ENCODE measurements around the gene ATP6V0E1.
"Not testable (repeated sequence)": the region's sequence is repeated elsewhere in the genome, so short reads cannot be mapped to it uniquely, and the experiment has no call there.

ATP6V0E1 gene

DNA sequence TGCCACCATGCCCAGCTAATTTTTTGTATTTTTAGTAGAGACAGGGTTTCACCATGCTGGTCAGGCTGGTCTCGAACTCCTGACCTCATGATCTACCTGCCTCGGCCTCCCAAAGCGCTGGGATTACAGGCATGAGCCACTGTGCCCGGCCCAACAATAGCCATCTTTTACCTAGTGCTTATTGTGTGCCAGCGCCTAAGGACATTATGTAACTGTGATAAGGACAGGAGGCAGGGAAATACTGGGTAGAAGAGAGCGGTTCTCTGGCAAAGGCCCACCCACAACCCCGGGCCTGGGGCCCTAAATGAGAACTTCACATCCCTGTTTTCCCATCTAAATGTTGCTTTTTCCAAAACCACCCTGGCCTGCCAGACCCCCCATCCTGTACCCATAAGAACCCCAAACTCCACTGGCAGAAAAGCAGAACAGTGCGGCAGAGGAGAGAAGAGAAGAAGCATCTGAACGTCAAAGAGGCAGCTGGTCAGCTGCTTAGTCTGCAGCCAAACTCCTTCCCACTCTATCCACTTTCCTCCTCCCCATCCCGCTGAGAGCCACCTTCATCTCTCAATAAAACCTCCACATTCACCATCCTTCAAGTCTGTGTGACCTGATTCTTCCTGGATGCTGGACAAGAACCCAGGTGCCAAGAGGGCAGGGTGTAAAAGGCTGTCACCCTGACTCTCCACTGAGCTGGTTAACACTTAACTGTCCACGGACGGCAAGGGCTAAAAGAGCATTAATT lies 63.7 kb downstream of the ATP6V0E1 start:
- H3K4me3 Mint-ChIP-seq; ATAC-seq (ENCODE audit: low read depth); H3K4me1 Mint-ChIP-seq; H3K9me3 Mint-ChIP-seq; H3K27ac Mint-ChIP-seq; DNase-seq (ENCODE audit: low spot score in 2 of 2); H3K36me3 Mint-ChIP-seq; H3K27me3 Mint-ChIP-seq: not testable (repeated sequence)

DNA sequence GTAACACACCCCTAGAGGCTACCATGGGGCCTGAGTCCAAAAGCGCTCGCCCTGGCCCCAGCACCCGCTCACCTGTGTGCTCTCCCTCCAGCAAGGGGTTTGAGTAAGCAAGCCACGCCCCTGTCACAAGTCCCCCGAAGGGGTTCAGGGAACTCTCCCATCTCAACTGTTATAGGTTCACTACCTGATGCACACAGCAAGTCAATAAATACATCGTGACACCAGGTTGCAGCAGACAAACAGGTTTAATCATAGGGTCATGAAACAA lies 64.2 kb downstream of the ATP6V0E1 start:
- DNase-seq (ENCODE audit: low spot score in 2 of 2) (no peak), ATAC-seq (ENCODE audit: low read depth) (no peak)
- Mint-ChIP-seq H3K4me3 (no peak overlapping the region), H3K9me3 (no peaks in the 10 kb centered on the region), H3K4me1 (peaks cover 5% of the 10 kb centered on the region), H3K36me3 (no peaks in the 10 kb centered on the region), H3K27ac (no peak overlapping the region), H3K27me3 (no peaks in the 10 kb centered on the region)

- H3K9me3 Mint-ChIP-seq = no peaks in the 10 kb centered on the region
- no peaks in the 10 kb centered on the region for H3K27me3 Mint-ChIP-seq
- ATAC-seq (ENCODE audit: low read depth) (no peak), DNase-seq (ENCODE audit: low spot score in 2 of 2) (no peak)
- no peak overlapping the region for H3K27ac Mint-ChIP-seq
- H3K36me3 Mint-ChIP-seq = no peaks in the 10 kb centered on the region
- no peak overlapping the region for H3K4me3 Mint-ChIP-seq
- H3K4me1 Mint-ChIP-seq = peaks cover 18% of the 10 kb centered on the region
Measured at GRCh38 chr5:173050791-173051190, 67.2 kb downstream of the ATP6V0E1 start.

DNA sequence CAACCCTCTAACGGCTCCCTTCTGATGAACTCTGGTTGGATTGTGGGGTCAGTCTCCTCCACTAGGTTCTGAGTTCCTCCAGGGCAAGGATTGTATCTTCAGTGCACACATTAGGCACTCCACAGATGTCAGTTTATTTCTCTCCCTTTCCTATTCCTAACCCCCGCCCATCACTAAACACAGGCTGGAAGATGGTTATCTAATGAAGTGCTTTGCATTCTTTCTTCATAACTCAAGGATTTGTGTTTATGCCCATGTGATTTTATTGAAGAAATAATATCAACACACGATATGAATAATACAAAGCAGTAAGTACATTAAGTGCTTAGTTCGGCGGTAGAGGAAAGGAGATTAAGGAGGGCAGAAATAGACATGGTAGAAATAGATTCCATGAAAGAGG lies 68.2 kb downstream of the ATP6V0E1 start:
- H3K36me3 Mint-ChIP-seq = no peaks in the 10 kb centered on the region
- no peak overlapping the region for H3K4me3 Mint-ChIP-seq
- H3K27ac Mint-ChIP-seq = peak overlapping the region; percentile 3
- peaks cover 18% of the 10 kb centered on the region for H3K4me1 Mint-ChIP-seq
- H3K9me3 Mint-ChIP-seq = no peaks in the 10 kb centered on the region
- no peaks in the 10 kb centered on the region for H3K27me3 Mint-ChIP-seq
- no peak for DNase-seq (ENCODE audit: low spot score in 2 of 2)
- ATAC-seq (ENCODE audit: low read depth) = no peak

- no peak overlapping the region for H3K4me3 Mint-ChIP-seq
- no peak for ATAC-seq (ENCODE audit: low read depth)
- no peak overlapping the region for H3K27ac Mint-ChIP-seq
- DNase-seq (ENCODE audit: low spot score in 2 of 2) = no peak
- H3K36me3 Mint-ChIP-seq = no peaks in the 10 kb centered on the region
- peaks cover 18% of the 10 kb centered on the region for H3K4me1 Mint-ChIP-seq
- H3K9me3 Mint-ChIP-seq = no peaks in the 10 kb centered on the region
- H3K27me3 Mint-ChIP-seq = no peaks in the 10 kb centered on the region
Measured at GRCh38 chr5:173053041-173053440, 69.5 kb downstream of the ATP6V0E1 start.

GRCh38 chr5:173055042-173055721 lies 71.6 kb downstream of the ATP6V0E1 start:
- Mint-ChIP-seq H3K4me1 (peaks cover 21% of the 10 kb centered on the region), H3K27ac (peak overlapping the region; percentile 84), H3K4me3 (peak overlapping the region; percentile 77), H3K27me3 (no peaks in the 10 kb centered on the region), H3K9me3 (no peaks in the 10 kb centered on the region), H3K36me3 (no peaks in the 10 kb centered on the region)
- DNase-seq (ENCODE audit: low spot score in 2 of 2) (no peak), ATAC-seq (ENCODE audit: low read depth) (no peak)

DNA sequence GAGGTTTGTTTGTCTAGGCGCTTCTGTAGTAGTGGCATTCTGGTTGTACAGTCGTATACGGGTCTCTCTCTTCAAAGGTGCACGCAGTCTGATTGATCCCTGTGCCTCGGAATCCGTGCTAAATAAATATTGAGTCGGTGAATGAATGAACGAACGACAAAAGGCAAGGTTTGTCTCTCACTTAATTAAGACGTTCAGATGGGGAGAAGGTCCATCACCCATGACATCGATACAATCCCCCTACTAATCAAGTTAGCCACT lies 72.1 kb downstream of the ATP6V0E1 start:
- Mint-ChIP-seq H3K27me3 (no peaks in the 10 kb centered on the region), H3K4me1 (peaks cover 21% of the 10 kb centered on the region), H3K36me3 (no peaks in the 10 kb centered on the region), H3K9me3 (no peaks in the 10 kb centered on the region), H3K4me3 (peak overlapping the region; percentile 77), H3K27ac (peak overlapping the region; percentile 84)
- ATAC-seq (ENCODE audit: low read depth) (no peak), DNase-seq (ENCODE audit: low spot score in 2 of 2) (no peak)

GRCh38 chr5:173055983-173056782 lies 72.6 kb downstream of the ATP6V0E1 start, which contains the start of gene CREBRF:
Gene CREBRF (plus strand): TSS chr5:173056352. CDS start chr5:173080776, 24,424 bp downstream.
- Mint-ChIP-seq H3K4me3 (peak within 1 kb of the TSS; percentile 88), H3K36me3 (no peaks in the 10 kb centered on the region), H3K27ac (peak within 1 kb of the TSS; percentile 91), H3K27me3 (no peaks in the 10 kb centered on the region), H3K9me3 (no peaks in the 10 kb centered on the region), H3K4me1 (peaks cover 21% of the 10 kb centered on the region)
- peak; percentile 68 for ATAC-seq (ENCODE audit: low read depth)
- DNase-seq (ENCODE audit: low spot score in 2 of 2) = peak; percentile 97

DNA sequence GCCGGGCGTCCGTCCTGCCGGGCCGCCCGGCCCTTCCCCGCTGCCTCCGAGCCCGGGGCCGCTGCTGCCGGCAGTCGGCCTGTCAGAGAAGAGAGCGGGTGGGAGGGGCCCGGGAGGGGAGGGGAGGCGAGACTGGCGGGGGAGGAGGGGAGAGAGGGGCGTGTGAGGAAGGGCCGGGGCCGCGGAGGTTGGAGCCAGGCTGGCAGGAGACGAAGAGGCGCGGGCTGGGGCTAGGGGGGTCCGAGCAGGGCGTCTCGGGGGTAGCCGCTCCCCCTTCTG lies 73.2 kb downstream of the ATP6V0E1 start:
- Mint-ChIP-seq H3K4me1 (peaks cover 21% of the 10 kb centered on the region), H3K9me3 (no peaks in the 10 kb centered on the region), H3K4me3 (peak overlapping the region; percentile 88), H3K27me3 (no peaks in the 10 kb centered on the region), H3K36me3 (no peaks in the 10 kb centered on the region), H3K27ac (peak overlapping the region; percentile 91)
- DNase-seq (ENCODE audit: low spot score in 2 of 2) (no peak), ATAC-seq (ENCODE audit: low read depth) (peak; percentile 37)

DNA sequence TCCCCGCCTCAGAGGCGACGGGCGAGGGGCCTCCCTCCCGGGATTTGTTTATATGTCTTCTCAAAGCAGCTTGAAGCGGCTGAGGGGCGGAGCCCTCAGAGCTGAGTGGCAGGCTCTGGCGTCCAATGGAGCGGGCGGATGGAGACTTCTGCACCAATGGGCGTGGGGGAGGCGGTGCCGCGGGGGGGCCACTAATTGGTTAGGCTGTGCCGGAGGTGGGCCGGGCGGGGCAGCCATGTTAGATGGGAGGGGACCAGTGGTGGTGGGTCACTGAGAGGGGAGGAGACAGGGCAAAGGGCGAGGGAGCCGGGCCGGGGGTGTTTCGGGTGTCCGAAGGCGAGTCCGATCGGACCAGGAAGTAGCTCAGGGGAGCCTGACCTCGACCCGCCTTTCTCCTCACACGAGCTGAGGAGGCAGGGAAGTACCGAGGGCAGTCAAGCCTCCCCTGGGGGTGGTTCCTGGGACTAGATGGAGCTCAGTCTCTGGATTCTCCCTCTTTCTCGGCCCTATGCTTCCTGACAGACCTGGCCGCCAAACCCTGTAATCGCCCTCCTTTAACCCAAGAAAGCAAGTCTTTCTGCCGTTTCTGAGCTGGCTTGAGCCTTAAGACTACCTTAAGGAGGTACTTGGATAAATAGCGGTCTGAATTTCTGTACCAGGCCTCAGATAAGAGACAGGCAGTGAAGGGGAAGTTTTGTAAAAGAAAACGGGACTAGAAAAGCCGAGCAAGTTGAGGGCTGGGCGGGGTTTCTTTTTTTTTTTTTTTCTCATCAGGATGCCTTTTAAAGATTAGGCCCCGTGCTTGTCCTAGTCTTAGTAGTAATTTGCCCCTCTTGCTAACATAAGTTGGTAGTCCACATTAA lies 73.7 kb downstream of the ATP6V0E1 start:
- ATAC-seq (ENCODE audit: low read depth) (peak; percentile 75), DNase-seq (ENCODE audit: low spot score in 2 of 2) (peak; percentile 98 to 99)
- H3K27me3 Mint-ChIP-seq = no peaks in the 10 kb centered on the region
- H3K4me1 Mint-ChIP-seq = peaks cover 19% of the 10 kb centered on the region
- H3K27ac Mint-ChIP-seq = peak overlapping the region; percentile 91
- H3K36me3 Mint-ChIP-seq = no peaks in the 10 kb centered on the region
- peak overlapping the region; percentile 88 for H3K4me3 Mint-ChIP-seq
- H3K9me3 Mint-ChIP-seq = no peaks in the 10 kb centered on the region

- peaks cover 22% of the 10 kb centered on the region for H3K4me1 Mint-ChIP-seq
- H3K27ac Mint-ChIP-seq = peak overlapping the region; percentile 87
- peaks cover 6% of the 10 kb centered on the region for H3K36me3 Mint-ChIP-seq
- DNase-seq (ENCODE audit: low spot score in 2 of 2) (no peak), ATAC-seq (ENCODE audit: low read depth) (no peak)
- H3K9me3 Mint-ChIP-seq = no peaks in the 10 kb centered on the region
- H3K27me3 Mint-ChIP-seq = no peaks in the 10 kb centered on the region
- no peak overlapping the region for H3K4me3 Mint-ChIP-seq
Measured at GRCh38 chr5:173062141-173062540, 78.6 kb downstream of the ATP6V0E1 start.

DNA sequence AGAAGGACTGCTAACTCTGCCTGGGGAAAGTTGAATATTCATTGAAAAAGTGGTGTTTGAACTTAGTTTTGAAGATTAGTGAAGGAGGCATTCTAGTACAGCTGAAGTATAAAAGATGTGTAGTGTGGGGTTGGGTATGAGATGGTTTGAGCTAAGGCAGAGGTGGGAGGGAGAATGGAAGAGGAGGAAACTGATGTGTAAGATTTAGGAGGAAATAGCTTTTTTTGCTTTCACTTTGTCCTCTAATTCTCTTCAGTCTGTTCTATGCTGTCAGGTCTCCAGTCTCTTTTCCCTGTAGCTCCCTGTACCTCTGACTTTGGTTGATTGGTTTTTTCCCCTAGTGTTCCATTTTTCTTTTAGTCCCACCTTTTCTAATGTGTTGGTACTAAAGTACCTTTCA lies 81.6 kb downstream of the ATP6V0E1 start:
- DNase-seq (ENCODE audit: low spot score in 2 of 2) (no peak), ATAC-seq (ENCODE audit: low read depth) (peak; percentile 60)
- Mint-ChIP-seq H3K27me3 (no peaks in the 10 kb centered on the region), H3K9me3 (no peaks in the 10 kb centered on the region), H3K4me3 (peak overlapping the region; percentile 72), H3K36me3 (peaks cover 7% of the 10 kb centered on the region), H3K4me1 (peaks cover 30% of the 10 kb centered on the region), H3K27ac (peak overlapping the region; percentile 89)

GRCh38 chr5:173069671-173070070 lies 86.1 kb downstream of the ATP6V0E1 start:
- DNase-seq (ENCODE audit: low spot score in 2 of 2) = no peak
- Mint-ChIP-seq H3K27me3 (no peaks in the 10 kb centered on the region), H3K36me3 (peaks cover 7% of the 10 kb centered on the region), H3K9me3 (no peaks in the 10 kb centered on the region), H3K27ac (peak overlapping the region; percentile 75), H3K4me1 (peaks cover 33% of the 10 kb centered on the region), H3K4me3 (peak overlapping the region; percentile 54)
- ATAC-seq (ENCODE audit: low read depth) = peak; percentile 49

Data from memory B cell (primary cell).